Stimulated activated naive CD8-positive, alpha-beta T cell treated with anti-CD3 and anti-CD28 coated beads, Interleukin-15, Interleukin-2, amounts not matched to agents 100 U/mL and 50 U/mL, for 24 hours (primary cell): ENCODE results near the gene CPN1.
"Not testable (repeated sequence)": the region's sequence is repeated elsewhere in the genome, so short reads cannot be mapped to it uniquely, and the experiment has no call there.

Experiments used
- ATAC-seq: fragments of 150-1000 bp; cut with Tn5 transposase; one replicate; pipeline ENCODE4 v1.10.0; 2021
- DNase-seq: peaks from one replicate; pipeline ENCODE4 v3.0.0; 2021

Gene CPN1

DNA sequence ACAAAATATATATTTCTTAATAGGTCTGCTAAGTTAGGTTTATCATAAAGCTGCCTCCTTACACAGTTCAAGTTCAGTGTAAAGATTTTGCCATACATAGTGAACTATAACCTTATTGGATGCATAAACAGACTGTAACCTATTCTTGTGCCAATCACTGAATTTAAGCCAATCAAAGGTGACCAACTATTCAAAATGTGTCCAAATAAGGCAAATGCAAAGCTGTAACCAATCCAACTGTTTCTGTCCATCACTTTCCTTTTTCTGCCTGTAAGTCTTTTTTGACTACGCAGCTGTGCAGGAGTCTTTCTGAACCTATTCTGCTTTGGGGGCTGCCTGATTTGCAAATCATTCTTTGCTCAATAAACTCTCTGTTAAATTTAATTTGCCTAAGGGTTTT lies 60.3 kb downstream of the CPN1 start:
- DNase-seq (no peak), ATAC-seq (no peak)

DNA sequence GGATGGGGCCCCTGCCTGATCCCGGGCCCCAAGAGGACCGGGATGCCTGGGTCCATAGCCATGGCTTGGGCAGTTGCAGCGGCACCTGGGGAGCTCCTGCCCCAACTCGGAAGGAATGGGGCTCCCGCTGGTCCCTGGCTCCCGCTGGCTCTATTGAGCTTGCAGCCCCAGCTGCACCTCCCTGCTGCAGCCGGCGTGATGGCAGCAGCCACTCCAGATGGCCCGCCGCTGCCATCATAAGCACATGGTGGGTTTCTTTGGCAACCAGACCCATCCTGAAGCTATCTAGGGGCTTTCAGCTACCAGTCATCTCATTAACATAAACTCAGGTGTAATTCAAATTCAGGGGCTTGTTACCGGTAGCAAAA lies 60.8 kb downstream of the CPN1 start:
- ATAC-seq = no peak

DNA sequence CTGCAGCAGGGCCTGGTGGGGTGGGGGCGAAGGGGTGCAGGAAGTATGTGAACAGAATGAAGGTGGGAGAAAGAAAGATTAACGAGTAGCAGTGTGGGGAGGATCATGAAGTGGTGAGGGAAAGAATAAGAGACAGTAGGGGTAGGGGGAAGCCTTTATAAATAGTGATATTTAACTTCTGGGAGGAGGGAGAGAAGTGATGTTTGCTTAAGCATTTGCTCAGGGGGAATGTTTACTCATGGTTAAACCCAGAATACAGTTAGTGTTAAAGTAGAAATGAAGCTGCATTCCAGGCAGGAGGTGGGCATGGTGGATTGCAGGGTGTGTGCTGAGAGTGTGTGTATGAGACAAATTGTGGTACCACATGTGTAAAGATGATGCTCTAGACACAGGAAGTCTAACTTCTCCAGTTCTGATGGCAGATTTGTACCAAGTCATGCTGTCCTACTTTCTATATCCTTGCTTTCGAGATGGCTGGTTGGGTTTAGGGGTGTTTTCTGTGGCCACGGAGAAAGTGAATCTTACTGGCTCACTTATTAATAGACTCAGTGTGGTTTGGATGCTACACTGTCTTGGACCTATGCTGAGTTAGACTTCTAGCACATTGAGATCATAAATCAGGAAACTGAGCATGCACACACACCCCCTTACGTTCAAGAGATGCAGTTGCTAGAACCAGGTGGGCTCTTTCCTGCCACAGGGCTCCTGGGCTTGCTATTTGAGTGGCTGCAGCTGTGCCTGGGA lies 61.4 kb downstream of the CPN1 start:
- no peak for DNase-seq

More for the DNA sequence above, 60.8 kb downstream of the CPN1 start:
- DNase-seq = no peak

DNA sequence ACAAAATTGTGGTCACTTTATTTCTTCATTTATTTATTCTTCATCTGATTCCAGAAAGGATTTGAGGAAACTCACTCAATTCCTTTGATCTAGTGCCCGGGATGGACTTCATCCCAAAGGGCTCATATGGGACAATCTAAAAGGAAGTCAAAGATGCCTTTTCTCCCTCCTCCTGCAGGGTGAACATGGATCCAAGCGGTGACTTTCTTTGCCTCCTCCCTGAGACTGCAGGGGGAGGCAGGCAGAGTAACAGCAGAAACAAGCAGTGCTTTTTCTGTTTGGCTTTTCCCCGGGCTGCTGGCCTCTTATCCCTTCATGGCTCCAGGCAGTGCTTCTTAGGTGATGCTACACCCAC lies 61.9 kb downstream of the CPN1 start:
- DNase-seq (no peak), ATAC-seq (no peak)

More for the DNA sequence above, 61.4 kb downstream of the CPN1 start:
- ATAC-seq = peak; percentile 86

DNA sequence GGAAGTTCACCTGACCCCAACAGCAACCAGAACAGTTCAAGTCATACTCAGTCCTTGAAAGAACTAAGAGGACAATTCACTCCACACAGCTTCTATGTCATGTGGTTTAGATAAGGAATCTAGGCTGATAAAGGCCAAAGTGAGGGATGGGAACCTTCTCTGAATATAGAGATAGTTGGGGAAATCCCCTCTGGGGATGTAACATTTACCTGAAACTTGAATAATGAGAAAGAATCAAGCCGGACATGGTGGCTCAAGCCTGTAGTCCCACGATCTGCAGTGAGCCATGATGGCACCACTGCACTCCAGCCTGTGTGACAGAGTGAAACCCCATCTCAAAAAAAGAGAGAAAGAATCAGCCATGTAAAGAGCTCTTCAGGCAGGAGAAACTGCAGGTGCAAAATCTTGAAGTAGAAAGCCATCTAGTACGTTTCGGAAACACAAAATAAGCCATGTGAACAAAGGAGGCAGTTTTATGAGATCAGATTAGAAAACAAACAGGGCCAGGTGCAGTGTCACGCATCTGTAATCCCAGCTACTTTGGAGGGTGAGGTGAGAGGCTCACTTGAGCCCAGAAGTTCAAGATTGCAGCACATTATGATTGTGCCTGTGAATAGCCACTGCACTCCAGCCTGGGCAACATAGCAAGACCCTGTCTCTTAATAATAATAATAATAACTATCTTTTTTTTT lies 67.5 kb downstream of the CPN1 start:
- ATAC-seq = no peak
- no peak for DNase-seq

DNA sequence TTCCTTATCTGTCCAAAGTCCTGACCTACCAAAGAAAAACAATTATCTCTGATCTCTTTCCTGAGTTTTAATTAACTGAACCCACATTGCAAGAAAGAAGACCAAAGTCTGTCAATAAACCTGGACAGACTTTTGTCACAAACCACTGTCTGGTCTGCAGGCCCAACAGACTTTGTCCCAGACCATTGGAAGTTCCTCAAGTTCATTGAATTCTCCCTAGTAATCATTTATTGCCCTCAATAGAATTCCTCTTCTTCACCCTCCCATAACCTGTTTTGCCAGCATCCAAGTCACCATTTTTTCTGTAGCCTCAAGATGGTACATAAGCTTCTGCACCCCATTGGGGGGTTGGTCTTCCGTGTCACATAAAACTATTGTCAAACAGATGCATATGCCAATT lies 68.0 kb downstream of the CPN1 start:
- DNase-seq (no peak), ATAC-seq (no peak)

DNA sequence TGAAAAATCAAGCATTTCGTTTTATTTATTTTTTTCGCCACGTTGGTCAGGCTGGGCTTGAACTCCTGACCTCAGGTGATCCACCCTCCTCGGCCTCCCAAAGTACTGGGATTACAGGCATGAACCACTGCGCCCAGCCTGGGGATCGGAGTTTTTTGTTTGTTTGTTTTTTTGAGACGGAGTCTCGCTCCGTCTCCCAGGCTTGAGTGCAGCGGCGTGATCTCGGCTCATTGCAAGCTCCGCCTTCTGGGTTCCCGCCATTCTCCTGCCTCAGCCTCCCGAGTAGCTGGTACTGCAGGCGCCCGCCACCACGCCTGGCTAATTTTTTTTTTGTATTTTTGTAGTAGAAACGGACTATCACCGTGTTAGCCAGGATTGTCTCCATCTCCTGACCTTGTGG lies 69.8 kb downstream of the CPN1 start:
- ATAC-seq, DNase-seq: not testable (repeated sequence)

DNA sequence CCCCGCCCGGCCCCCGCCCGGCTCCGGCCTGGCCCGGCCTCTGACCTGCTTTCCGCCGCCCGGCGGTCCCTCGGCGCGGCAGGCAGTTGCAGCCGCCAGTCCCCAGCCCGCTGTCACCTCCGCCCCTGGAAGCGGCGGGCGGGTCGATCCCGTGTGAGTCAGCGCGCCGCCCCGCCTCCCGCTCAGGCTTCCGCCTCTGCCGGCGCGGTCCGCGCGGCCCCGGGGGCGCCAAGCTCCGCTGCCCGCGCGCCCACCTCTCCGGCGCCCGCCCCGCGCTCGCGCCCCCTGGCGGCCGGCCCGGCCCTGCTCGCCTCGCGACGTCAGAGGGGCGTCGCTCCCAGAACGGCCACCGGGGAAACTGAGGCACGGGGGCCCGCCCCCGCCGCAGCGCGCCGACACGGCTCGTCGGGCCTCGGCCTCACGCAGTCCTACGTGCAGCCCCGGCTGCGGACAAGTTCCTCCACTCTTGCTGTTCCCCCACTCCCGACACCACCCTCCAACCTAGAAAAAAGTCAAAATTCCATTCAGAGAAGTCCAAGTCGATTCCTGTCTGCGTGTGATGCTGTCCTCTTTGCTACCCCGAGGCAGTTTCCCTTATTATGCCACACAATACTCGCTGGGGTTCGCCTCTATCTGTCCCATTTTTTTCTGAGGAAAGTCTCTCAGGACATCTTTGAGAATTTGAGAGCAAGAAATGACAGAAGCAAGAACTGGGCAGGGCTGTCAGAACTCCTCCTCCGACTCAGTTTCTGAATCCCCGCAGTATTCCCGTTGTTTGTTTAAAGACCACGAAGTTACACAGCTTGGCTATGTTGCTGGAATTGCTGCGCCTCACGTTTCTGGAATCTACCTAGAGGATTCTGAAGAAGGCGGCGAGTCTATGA lies 71.6 kb downstream of the CPN1 start, which contains the start of gene DNMBP:
TSS of gene DNMBP (minus strand) at position 155 of the 884 bp plus-strand sequence. CDS start 37,823 bp downstream, outside the sequence.
- ATAC-seq = peak; percentile 92
- peak; percentile 90 for DNase-seq

DNA sequence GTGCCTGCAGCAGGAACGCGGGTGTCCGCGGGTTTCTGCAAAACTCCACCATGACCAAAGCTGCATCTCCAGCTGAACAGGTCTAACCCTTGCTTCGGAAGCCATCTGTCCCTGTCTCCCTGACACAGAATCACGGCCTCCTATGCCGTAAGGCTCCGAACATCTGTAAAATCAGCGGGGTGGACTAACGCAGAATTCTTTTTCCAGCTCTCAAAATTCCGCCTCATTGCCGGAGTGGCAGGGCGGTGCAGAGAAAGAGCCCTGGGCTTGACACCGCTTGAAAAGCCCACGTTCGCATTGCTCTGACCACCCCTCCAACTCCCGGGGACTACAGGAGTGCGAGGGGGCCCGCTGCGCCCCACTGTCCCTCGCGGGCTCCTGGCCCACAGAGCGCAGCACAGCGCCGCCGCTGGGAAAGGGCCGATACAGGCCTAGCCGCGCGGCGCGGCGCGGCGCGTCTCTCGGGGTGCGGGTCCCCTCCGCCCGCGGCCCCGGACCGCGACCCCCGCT lies 72.3 kb downstream of the CPN1 start:
- DNase-seq (no peak), ATAC-seq (peak; percentile 67)

DNA sequence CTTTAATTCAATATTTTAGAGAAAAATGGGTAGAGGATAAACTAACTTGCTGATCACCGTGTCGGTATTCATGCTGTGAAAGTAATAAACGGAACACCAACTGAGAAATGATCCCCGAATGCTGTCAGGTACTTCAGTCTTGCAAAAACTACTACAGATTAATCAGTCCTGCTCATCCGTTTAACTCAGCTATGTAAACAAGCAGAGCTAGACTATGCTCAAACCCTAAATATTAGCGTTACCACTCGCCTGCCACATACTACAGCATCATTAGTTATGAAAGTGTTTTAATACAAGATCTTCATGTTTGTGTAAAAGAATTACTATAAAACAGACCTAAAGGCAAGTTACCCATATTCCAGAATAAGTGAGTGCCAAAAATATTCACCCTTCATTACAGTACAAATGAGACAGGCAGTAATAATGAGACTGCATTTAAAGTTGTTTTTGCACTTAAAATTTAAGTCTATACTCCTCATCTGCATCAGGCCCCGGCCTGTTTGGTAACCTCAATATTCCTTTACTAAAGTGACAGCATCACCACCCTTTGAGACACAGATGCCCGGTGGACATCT lies 72.9 kb downstream of the CPN1 start:
- no peak for ATAC-seq
- DNase-seq = no peak

DNA sequence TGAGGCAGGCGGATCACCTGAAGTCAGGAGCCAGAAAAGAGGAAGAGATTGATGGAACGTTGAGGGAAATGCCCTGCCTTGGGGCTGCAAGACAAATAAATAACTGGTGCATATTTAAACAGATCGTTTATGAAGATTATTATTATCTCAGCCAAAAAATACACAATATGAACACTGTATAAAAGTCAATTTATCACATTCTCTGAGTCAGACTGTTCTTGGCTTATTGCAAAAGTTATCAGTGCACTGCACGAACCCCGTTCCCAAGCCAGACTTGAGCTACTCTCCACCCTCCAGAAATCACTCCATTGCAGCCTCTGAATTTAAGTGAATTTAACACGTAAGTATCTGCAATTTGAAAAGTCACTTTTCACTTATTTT lies 73.5 kb downstream of the CPN1 start:
- DNase-seq = no peak

DNA sequence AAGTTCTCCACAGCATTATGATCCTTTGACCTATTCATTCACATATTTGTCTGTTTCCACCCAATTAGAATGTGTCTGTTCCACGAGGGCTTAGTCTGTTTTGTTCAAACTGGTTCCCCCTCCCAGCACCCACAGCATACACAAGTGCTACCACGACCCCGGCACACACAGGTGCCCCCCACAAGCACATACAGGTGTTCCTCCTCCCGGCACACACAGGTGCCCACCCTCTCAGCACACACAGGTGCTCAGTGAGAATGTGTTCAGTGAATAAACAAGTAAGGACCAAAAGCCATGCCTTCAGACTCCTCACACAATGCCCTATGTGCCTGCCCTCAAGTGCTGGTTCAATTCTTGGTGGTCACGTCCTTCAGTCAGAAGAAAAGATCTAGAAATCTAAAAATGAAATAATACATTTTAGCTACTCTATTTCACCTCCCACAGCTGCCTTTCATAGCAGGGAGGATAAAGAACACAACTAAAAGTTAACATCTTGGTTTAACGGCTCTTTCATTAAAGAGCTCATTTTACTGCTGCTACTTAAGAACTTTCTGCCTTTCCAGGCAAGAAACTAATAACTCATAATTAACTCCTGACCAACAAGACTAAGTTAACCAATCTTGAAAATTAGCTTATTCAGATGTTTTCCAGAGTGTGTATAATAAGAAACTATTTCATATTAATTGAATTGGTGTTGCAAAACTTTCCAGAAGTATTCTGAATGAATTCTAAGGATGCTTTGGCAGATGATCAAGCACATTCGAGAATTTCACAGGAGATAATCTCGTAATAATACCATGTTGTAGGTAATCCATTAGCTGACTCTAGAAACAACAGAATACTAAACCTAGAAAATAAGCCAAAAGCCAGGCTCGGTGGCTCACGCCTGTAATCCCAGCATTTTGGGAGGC lies 74.2 kb downstream of the CPN1 start:
- DNase-seq (no peak), ATAC-seq (no peak)

More for the DNA sequence above, 73.5 kb downstream of the CPN1 start:
- no peak for ATAC-seq

DNA sequence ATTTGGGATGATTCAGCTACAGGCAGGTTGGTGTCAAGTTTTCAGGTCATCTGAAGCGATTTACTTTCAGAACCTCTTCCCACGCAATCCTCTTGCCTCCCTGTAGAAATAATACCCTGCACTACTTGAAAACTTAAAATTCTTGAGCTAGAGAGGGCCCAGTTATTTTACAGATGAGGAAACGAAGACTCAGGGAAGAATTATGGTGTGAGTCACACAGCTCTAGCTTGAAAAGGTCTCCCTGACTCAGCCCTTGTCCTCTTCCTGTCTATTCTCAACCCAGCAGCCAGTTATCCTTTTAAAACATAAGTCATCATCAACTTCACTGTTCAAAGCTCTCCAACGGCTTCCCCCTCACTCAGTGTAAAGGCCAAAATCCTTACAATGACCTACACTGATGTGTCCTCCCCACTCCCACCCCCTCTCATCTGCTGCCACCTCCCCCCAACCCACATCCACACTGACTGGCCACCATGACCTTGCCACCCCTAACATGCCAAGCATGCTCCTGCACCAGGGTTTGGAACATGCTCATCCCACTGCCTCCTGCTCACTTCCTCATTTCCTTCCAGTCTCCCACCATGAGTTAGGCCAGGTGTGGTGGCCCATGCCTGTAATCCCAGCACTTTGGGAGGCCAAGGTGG lies 75.3 kb downstream of the CPN1 start:
- peak; percentile 75 for ATAC-seq
- DNase-seq = peak; percentile 10

DNA sequence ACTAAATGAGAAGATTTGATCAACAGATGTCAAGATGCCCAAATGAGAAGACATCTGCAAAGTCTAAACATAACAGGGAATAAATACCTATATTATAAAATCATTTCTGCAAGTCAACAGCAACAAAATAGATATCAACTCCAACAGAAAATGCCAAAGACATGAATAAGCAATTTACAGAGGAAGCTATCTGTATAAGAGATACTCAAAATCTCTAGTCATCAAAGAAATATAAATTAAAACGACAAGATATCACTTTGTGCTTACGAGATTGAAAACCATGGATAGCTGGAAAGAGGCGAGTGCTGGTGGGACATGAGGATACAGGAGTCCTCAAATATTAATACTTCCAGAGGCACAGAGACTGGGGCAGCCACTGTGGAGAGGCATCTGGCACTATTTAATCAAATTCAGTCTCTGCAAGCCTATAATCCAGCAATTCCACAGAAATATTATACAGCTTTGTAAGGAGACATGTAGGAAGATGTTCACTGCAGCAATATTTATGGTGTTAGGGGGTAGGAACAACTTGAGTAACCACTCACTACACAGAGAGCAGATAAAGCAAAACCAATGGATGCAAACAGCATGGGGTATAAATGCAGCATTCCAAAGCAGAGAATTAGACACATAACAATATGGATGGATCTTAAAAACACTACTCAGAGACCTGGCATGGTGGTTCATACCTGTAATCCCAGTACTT lies 76.7 kb downstream of the CPN1 start:
- no peak for ATAC-seq
- no peak for DNase-seq

DNA sequence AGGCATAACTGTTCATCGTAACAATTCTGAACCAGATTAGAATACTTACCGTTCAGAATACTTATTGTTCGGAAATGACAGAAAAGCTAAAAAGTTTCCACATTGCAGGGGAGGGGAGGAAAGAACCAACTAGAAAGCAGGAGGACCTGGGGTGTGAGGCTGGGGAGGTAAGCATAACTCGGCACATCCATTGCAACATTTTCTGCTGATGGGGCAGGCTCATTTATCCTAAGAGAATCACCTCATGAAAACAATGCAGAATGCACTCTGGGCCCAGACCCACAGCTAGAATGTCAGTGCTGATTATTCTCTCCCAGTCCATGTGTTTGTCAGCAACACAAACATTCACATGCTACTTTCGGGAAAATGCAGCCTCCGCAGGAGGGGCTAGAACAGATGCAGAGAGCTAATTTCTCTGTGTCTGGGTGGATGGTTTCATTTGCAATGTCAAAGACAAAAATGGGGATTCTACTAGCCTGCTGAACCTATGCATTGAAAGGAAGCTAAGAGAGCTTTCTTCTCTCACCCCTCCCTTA lies 81.5 kb downstream of the CPN1 start:
- ATAC-seq (no peak), DNase-seq (no peak)

DNA sequence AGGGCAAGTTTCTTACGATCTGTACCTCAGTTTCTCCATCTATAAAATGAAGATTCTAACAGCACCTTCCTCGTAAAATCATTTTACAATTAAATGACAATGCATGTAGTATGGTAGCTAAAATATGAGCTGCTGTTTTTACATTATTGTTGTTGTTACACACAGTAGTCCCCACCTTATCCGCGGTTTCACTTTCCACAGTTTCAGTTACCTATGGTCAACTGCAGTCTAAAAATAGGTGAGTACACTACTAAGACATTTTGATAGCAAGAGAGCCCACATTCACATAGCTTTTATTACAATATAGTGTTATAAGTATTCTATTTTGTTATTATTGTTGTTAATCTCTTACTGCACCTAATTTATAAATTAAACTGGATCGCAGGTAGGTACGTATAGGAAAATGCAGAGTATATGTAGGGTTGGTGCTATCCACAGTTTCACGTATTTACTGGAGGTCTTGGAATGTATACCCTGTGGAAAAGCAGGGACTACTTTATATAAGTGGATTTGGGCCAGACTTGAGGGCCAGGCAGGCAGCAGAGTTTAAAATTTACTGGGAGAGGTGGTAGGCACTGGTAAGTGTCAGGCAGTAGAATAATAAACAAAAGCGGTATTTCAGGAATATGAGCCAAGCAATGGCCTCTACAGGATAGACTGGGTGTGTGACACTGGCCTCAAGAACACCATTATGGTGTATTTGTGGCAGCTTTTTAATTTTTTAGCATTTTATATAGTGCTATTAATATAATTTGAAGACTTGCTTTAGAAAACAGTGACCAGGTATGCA lies 82.2 kb downstream of the CPN1 start:
- ATAC-seq (no peak), DNase-seq (no peak)

DNA sequence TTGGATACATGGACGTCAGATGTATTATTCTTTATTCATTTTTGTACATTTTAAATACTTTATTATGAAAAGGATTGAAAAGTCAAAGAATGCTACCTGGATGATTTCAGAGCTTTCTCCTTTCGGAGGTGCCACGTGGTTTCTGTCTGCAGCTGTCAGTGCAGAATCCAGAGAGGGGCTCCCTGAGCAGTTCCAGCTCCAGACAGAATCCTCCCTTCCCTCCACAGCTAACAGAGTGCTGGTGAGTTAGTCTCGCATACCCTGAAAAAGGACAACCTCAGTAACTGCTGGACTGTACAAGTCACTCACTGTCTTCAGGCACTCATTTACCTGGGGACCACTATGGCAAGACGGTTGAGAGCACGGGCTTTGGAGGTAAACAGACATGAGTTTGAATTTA lies 82.8 kb downstream of the CPN1 start:
- DNase-seq = no peak
- ATAC-seq = no peak

DNA sequence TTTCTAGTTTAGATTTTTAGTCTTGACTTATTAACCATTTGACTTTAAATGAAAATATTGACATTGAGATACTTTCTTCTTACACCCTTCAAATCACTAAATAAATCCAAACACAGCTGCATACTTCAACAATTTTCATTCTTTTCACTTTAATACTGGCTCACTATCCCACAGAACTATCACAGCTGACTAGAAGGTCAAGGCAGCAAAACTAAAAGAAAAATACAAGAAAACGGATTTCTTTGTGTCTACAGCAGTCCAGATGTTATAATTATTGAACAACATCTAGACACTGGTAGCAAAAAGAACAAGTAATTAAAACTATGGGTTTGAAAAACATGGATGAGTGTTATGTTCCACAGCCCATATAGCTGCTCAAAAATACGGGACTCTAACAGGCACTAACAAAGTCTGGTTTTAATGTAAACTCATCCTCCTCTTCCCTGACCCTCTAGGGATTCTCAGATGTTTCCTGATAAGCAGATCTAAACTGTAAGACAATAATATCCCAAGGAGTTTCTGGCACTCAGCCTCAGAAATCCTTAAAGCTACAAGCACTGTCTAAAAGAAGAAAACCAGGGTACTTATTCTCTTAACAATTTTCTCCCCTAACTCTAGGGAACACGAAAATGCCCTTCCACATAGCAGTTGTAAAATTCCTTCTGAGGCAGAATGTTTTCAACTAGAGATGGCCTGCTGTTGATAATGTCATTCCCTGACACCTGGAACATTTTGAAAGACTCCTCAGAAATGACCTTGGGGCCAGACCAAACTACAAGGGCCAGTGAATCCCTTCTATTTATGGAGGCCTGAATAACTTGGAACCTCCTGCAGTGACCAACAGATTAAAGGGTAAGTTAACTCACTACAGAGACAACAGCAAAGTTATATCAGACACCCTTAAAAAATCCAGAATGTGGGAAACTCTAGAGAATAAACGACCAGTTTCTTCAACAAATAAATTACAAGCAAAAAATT lies 84.7 kb downstream of the CPN1 start:
- no peak for DNase-seq

More for the DNA sequence above, 84.7 kb downstream of the CPN1 start:
- no peak for ATAC-seq
